ENCODE data around the gene FGFR4. TPM values are rescaled to one million over a fixed set of nuclear protein-coding genes. Genes with fewer than 3 reads are reported as not detected.

FGFR4 gene
- polyA plus RNA-seq, 1 donor (not counting 4 experiments of a cell fraction or from before 2014, with no cell fraction given), result 0.62 TPM

DNA sequence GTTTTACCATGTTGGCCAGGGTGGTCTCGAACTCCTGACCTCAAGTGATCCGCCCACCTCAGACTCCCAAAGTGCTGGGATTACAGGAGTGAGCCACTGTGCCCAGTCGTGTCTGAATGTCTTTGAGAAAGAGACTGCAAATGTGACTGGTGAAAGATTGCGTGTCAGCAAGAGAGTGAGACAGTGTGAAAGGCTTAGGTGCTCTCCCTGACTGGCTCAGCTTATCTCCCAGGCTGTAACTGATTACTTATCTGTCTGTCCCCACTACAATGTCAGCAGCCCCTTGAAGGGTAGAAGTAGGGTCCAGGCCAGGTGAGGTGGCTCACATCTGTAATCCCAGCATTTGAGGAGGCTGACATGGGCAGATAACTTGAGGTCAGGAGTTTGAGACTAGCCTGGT lies 3.4 kb upstream of the FGFR4 start:
- no peaks in the 10 kb centered on the region for H4K20me1 ChIP-seq (ENCODE audit: control insufficient read depth, extremely low read depth, insufficient read depth, low read length)
- H3K9me3 ChIP-seq (ENCODE audit: control insufficient read depth, low read depth, low read length), result no peaks in the 10 kb centered on the region
- no peak for DNase-seq (ENCODE audit: low read depth, low spot score)
- no peaks in the 10 kb centered on the region for H3K9me1 ChIP-seq (ENCODE audit: control insufficient read depth, extremely low read depth, insufficient read depth, low read length)
- no peak overlapping the region for H2AFZ ChIP-seq (ENCODE audit: control insufficient read depth, low read length)
- H3K36me3 ChIP-seq (ENCODE audit: control insufficient read depth in 2 of 2, extremely low read depth in 1 of 2, insufficient read depth in 2 of 2, low read length in 2 of 2), result no peaks in the 10 kb centered on the region
- H3K79me2 ChIP-seq (ENCODE audit: control insufficient read depth, insufficient read depth, low read length), result no peaks in the 10 kb centered on the region
- peaks cover 2% of the 10 kb centered on the region for H3K4me1 ChIP-seq (ENCODE audit: control insufficient read depth, extremely low read depth, insufficient read depth, low read length)
- no peak overlapping the region for H3K9ac ChIP-seq (ENCODE audit: control insufficient read depth, extremely low read depth, insufficient read depth, low read length)
- FAIRE-seq, result no peak
- H3K4me3 ChIP-seq (ENCODE audit: control insufficient read depth in 2 of 3, extremely low read depth in 1 of 3, insufficient read depth in 2 of 3, low read depth in 1 of 3, low read length in 3 of 3), result no peak overlapping the region
- TF ChIP-seq, protein P1, sequence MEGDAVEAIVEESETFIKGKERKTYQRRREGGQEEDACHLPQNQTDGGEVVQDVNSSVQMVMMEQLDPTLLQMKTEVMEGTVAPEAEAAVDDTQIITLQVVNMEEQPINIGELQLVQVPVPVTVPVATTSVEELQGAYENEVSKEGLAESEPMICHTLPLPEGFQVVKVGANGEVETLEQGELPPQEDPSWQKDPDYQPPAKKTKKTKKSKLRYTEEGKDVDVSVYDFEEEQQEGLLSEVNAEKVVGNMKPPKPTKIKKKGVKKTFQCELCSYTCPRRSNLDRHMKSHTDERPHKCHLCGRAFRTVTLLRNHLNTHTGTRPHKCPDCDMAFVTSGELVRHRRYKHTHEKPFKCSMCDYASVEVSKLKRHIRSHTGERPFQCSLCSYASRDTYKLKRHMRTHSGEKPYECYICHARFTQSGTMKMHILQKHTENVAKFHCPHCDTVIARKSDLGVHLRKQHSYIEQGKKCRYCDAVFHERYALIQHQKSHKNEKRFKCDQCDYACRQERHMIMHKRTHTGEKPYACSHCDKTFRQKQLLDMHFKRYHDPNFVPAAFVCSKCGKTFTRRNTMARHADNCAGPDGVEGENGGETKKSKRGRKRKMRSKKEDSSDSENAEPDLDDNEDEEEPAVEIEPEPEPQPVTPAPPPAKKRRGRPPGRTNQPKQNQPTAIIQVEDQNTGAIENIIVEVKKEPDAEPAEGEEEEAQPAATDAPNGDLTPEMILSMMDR (optimal IDR thresholded peaks at IDR 0.05 in 1 of 3, IDR thresholded peaks at IDR 0.05 in 1 of 3, conservative IDR thresholded peaks at IDR 0.05 in 1 of 3; ENCODE audit: extremely low read depth in 1 of 3, insufficient read depth in 2 of 3, low read length in 3 of 3), result no peak
- TF ChIP-seq EZH2 (IDR thresholded peaks at IDR 0.05; ENCODE audit: low read length), result no peak
- no peak overlapping the region for H3K4me2 ChIP-seq (ENCODE audit: control insufficient read depth, extremely low read depth, insufficient read depth, low read depth, low read length)
- dilution Hi-C loops (cut with MboI; ENCODE audit: extremely low pct_ligation_motif_present, low sequenced_read_pairs), result no loop called here
- H3K27me3 ChIP-seq (ENCODE audit: control insufficient read depth, extremely low read depth, insufficient read depth, low read length), result peaks cover 10% of the 10 kb centered on the region
- H3K27ac ChIP-seq (ENCODE audit: control insufficient read depth, insufficient read depth, low read length), result no peak overlapping the region

DNA sequence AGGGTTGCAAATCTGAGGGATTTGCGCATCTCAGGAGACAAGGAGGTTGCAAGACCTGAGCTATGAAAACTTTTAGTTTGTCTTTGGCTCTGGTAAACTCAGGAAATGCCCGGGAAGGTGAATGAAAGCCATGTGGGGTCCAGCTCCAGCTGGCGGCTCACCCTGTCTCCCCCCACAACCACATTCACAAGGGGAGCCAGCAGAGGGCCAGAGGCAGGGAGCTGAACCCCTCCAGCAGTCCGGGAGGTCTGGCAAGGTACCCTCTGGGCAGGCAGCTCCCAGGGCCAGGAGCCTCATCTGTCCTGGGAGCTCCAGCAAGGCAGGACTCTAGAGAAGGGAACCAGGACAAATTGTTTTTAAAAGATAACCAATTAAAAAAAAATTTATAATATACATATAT lies 2.5 kb upstream of the FGFR4 start:
- no peak overlapping the region for H3K27ac ChIP-seq (ENCODE audit: control insufficient read depth, insufficient read depth, low read length)
- peaks cover 10% of the 10 kb centered on the region for H3K27me3 ChIP-seq (ENCODE audit: control insufficient read depth, extremely low read depth, insufficient read depth, low read length)
- no peak overlapping the region for H3K4me2 ChIP-seq (ENCODE audit: control insufficient read depth, extremely low read depth, insufficient read depth, low read depth, low read length)
- FAIRE-seq (no peak), DNase-seq (ENCODE audit: low read depth, low spot score) (no peak)
- H4K20me1 ChIP-seq (ENCODE audit: control insufficient read depth, extremely low read depth, insufficient read depth, low read length), result no peaks in the 10 kb centered on the region
- H3K36me3 ChIP-seq (ENCODE audit: control insufficient read depth in 2 of 2, extremely low read depth in 1 of 2, insufficient read depth in 2 of 2, low read length in 2 of 2), result no peaks in the 10 kb centered on the region
- H3K4me1 ChIP-seq (ENCODE audit: control insufficient read depth, extremely low read depth, insufficient read depth, low read length), result peaks cover 2% of the 10 kb centered on the region
- dilution Hi-C loops (cut with MboI; ENCODE audit: extremely low pct_ligation_motif_present, low sequenced_read_pairs), result no loop called here
- no peaks in the 10 kb centered on the region for H3K9me3 ChIP-seq (ENCODE audit: control insufficient read depth, low read depth, low read length)
- no peaks in the 10 kb centered on the region for H3K79me2 ChIP-seq (ENCODE audit: control insufficient read depth, insufficient read depth, low read length)
- no peaks in the 10 kb centered on the region for H3K9me1 ChIP-seq (ENCODE audit: control insufficient read depth, extremely low read depth, insufficient read depth, low read length)
- TF ChIP-seq EZH2 (IDR thresholded peaks at IDR 0.05; ENCODE audit: low read length), result no peak
- TF ChIP-seq, protein P1 (optimal IDR thresholded peaks at IDR 0.05 in 1 of 3, IDR thresholded peaks at IDR 0.05 in 1 of 3, conservative IDR thresholded peaks at IDR 0.05 in 1 of 3; ENCODE audit: extremely low read depth in 1 of 3, insufficient read depth in 2 of 3, low read length in 3 of 3), result no peak
- no peak overlapping the region for H3K9ac ChIP-seq (ENCODE audit: control insufficient read depth, extremely low read depth, insufficient read depth, low read length)
- H2AFZ ChIP-seq (ENCODE audit: control insufficient read depth, low read length), result no peak overlapping the region
- no peak overlapping the region for H3K4me3 ChIP-seq (ENCODE audit: control insufficient read depth in 2 of 3, extremely low read depth in 1 of 3, insufficient read depth in 2 of 3, low read depth in 1 of 3, low read length in 3 of 3)
